NCI-H1105 treated with DMSO at 0.1 percent for 48 hours (cell line): Measurements from ENCODE around the gene EVC2.

Source experiments
- DNase-seq: peaks from one replicate; lab custom pipeline; 2025; lab: John Stamatoyannopoulos, UW

EVC2 gene

DNA sequence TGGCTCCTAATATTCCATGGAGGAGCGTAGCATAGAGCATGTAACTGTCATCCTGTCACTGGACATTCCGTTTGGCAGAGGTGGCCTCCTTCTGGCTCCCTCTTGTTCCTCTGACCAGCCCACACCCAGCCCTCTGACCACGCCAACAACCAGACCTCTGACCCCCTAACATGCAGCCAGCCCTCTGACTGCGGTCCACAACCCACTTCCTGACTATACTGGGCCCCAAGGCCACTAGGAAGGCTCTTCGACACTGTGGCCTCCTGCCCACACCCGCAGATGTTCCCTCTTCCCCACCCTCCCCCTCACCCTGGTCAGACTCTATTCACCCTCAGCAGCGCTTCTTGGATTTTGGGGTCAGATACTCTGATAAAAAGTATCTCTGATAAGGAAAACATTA, 141.4 kb downstream of the EVC2 start:
- DNase-seq = no peak

DNA sequence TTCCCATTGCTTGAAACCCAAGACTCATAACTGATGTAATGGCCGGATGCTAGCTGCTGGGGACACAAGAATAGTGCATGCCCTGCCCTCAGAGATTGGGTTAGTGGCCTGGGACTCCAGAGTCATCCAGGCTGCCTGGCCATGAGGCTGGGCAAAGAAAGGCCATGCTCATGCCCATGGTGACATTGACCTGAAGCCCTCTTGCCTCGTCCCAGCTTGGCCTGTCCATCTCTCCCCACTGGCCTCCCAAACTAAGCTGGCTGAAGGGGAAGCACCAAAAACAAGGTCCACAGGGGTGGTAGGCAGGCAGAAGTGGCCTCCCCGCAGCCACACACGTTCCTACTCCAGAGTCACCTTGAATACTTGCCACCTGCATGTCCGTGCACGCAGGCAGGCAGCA, 141.8 kb downstream of the EVC2 start:
- no peak for DNase-seq

DNA sequence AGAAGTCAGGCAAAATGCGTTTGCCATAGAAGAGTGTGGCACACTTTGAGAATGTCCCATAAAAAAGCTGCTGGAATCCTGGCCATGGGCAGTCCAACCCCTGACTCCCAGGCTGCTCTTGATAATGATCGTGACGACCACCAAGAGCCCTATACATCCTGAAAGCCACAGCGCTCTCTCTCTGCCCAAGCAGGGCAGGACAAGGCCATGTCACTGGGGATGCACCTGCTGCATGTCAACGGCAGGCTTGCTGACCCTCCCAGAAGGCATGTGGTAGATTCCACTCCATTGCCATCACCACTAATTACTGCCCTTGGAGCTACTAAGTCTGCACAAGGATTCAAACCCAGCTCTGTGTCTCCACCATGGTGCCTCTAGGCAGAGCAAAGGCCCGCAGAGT, 144.5 kb downstream of the EVC2 start:
- no peak for DNase-seq

DNA sequence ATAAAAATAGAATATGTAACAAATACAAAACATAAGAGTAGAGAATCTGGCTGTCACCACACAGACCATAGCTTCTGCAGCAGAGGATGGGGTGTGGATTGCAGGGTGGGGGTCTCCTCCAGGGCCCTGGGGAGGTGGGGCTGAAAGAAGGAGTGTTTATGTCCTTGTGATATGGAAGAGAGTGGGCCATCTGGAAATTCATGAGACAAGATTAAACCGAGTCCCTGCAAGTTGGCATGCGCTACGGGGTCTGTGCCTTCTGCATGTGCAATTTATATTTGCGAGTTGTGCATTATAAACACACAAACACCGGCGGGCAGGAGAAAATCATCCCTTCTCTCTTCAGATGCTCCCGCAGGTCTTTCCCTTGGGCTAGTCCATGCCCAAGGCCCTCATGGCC, 145.9 kb downstream of the EVC2 start:
- DNase-seq = no peak

DNA sequence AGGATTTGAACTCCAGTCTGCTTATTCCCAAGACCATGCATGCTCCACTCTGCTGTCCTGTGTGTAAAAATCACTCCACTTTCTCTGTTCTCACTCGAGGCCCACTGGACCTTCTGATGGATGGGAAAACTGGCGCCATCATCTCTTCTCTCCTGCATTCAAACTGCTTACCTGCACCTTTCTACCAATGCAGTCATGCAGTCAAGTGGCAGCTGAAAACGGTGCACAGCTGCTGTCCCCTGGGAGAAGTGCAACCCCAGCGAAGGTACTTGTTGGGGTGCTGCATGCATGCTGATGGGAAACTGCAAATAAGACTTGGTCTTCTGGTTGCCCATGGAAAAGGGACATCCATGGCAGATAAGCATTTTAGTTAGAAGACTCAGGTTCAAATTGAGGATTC, 147.1 kb downstream of the EVC2 start:
- no peak for DNase-seq

DNA sequence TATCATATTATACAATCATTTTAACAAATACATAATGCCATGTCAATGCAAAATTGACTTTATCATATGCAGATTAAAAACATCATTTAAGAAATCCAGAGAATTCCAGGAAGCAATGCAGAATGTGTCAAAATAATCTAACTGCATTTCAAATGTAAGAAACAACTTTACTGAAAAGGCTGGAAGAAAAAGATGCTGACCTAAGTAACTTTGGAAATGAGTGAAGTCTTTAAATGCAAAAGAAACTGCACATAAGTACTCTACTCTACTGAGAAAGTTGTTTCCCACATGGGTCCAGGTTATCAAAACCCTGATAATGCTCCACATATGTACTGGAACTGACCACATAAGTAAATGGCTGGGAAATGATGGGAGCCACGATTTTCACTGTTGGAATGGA, 149.9 kb downstream of the EVC2 start:
- no peak for DNase-seq

DNA sequence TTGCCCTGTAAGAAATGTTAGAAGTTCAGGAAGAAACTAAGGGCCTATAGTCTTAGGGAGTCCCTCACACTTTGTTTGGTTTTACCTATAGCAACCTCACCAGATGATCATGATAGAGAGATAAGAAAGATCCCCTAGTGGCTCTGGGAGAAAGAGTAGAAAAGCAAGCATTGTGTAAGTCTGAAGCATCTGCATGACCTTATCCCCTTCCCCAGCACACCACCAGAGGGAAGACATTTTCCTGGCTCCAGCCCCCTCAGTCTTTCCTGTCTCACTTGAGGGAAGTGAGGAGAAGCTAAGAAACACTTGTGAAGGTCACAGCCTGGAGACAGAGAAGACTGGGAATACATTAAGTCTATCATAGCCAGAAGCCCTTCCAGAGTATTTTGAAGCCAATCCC, 154.0 kb downstream of the EVC2 start:
- no peak for DNase-seq

DNA sequence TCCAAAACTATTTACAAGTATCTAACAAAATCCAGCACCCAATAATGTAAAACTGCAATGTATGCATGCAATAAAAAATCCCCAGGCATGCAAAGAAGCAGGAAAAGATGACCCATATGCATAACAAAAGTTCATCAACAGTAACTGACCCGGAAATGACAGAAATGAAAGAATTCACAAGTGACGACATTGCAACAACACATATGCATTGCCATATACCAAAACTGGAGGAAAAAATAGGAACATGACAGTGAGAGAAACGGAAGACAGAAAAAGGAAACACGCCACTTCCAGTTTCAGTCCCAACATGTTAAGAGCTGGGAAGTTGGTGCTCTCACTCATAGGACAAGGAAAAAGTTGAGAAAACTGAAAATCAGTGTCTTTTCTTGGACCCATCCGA, 154.6 kb downstream of the EVC2 start:
- no peak for DNase-seq

DNA sequence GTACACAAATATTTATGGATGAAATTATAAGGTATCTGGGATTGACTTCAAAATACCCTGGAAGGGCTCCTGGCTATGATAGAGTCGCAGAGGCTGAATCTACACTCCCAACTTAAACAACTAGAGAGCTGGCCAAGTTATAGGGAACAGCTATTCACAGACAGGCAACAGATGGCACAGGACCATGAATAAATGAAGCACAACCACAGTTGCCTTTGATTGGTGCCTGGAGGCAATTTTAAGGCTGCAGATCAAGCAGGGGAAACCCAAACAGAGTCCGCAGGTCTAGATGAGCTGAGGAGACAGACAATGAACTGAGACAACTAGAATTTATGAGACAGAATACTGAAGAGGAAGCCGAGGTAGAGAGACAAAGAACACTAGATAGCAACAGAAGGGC, 155.9 kb downstream of the EVC2 start:
- DNase-seq = no peak

DNA sequence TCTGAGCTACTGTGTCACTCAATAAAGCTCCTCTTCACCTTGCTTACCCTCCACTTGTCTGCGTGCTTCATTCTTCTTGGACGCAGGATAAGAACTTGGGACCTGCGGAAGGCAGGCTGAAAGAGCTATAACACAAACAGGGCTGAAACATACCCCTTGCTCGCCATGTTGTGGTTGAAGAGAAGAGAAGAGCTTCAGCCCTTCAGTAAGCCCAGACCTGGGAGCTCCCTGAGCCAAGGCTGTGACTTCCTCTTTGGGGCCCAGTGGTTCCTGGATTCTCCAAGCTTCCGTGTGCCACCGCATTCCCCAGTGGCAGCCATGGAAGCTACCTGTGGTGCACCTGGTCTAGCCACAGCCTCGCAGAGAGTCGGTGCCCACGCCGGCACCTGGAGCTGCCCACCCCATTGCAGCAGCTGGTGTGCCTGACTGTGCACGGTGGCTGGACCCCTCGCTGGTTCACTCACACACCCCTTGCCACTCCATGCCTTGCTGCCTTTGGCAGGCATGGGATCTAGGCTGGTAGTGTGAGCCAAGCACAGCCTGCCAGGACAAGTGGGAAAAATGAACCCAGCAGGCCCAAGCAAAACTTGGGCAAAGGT, 160.6 kb downstream of the EVC2 start:
- no peak for DNase-seq

DNA sequence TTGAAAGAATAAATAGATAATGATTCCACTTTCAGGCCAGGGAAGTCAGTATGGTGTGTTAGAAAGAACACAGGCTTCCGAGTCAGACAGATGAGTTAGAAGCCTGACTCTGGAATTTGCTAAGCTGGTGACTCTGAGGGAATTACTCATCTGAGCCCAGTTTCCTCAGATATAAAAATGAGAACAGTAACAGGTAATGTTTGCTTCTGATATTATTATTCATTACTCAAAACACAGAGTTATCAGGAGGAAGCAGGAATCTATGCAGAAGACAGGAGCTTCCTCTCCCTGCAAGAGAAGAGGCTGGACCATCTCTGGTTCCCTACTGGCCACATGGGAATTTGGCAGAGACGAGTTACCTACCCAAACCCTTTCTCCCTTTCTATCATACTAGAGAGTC, 163.1 kb downstream of the EVC2 start:
- DNase-seq = no peak

DNA sequence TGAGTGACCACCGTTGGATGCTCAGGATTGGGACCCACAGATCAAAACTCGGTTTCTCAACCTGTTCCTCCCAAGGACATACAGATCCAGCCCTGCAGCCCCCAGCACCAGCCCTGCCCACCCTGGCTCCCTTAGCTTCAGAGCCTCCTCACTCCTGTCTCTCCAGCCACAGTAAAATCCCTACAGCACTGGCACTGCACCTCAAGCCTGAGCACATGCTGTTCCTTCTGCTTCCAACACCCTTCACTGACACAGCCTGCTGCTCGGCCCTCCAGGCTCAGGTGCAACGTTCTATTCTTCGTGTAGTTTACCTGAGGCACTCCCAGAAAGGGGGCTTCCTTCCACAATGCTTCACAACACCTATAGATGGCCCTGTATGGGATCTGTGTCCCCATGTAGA, 163.6 kb downstream of the EVC2 start:
- DNase-seq = no peak

DNA sequence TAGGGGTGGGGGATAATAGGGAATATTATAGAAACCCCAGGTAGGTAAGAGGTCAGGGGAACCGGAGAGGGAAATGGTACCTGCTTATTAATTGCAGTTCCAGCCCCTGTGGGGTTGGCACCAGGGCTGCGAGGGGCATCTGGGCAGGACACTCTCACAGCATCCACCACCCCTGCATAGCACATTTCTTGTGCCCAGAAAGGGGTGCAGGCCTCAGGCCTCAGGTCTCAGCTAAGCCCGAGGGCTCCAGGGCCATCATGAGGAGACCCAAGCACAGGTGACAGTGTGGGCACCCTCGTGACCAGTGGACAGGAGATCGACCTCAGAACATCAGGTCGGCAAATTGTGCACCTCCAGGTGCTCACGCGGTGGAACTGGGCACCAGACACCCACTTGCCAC, 164.7 kb downstream of the EVC2 start:
- DNase-seq = no peak

DNA sequence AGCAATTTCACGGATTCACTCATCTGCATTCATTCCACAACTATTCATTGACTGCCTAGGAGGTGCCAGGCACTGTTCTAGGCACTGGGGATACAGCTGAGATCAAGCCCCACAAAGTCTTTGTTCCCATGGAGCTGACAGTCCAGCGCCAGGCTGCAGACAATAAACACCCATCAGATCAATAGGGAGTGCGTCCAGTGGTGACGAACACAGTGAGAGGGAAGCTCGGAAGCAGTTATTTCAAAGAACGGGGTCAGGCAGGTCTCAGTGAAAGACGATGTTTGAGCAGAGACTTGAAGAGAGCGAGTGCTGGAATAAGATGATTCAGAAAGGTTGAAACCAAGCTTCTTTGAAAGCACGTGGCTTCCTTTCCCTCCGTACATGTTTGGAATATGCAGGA, 167.2 kb downstream of the EVC2 start:
- no peak for DNase-seq

DNA sequence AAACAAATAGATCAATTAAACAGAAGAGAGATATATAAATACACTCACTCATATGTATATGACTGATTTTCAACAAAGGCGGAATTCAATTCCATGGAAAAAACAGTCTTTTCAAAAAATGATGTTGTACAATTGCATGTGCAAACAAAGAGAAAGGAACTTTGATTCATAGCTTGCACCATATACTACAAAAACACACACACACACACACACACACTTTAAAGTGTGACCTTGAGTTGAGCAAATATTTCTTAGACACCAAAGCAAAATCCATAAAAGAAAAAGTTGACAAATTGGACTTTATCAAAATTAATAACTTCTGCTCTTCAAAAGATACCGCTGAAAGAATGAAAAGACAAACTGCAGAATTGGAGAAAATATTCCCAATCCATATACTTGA, 168.8 kb downstream of the EVC2 start:
- no peak for DNase-seq

DNA sequence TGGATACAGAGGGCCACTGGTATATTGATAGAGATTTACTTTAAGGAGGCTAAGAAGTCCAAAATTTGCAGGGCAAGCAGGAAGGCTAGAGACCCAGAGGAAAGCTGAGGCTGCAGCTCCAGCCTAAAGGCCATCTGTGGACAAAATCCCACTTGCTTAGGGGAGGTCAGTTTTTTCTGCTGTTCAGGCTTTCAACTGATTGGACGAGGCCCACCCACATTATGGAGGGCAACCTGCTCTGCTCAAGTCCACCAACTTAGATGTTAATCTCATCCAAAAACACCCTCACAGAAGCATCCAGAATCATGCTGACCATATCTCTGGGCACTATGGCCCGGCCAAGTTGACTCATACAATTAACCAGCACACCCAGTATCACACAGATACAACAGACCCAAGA, 176.3 kb downstream of the EVC2 start:
- no peak for DNase-seq

DNA sequence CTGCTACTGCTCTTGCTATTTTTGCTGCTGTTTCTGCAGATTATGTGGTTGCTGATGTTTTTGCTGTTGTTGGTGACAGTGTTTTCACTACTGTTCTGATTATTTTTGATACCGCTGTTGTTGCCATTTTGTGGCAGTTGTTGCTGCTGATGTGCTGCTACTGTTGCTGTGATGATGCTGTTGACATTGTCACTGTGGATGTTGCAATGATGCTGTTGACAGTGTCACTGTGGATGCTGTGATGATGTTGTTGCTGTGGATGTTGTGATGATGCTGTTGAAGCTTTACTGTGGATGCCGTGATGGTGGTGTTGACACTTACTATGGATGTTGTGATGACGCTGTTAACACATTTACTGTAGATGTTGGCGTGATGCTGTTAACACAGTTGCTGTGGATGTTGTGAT, 180.3 kb downstream of the EVC2 start:
- no peak for DNase-seq

DNA sequence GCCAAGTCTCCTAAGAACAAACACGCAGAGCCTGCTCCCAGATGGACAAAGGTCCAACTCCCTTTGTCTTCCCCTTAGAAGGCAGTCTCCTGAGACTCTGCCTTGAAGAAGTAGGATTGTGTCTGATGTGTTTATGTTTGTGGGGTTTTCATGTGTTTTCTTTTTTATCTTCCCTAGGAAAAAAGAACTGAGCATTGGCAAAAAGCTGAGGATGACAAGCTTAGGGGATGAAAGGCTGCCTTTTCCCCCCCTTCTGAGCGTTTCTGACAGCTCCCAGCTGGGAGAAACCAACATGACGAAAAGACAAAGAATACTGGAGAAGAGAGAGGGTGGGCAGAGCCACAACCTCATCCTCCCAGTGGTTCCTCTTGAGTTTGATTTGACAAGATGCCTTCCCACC, 181.1 kb downstream of the EVC2 start:
- no peak for DNase-seq

DNA sequence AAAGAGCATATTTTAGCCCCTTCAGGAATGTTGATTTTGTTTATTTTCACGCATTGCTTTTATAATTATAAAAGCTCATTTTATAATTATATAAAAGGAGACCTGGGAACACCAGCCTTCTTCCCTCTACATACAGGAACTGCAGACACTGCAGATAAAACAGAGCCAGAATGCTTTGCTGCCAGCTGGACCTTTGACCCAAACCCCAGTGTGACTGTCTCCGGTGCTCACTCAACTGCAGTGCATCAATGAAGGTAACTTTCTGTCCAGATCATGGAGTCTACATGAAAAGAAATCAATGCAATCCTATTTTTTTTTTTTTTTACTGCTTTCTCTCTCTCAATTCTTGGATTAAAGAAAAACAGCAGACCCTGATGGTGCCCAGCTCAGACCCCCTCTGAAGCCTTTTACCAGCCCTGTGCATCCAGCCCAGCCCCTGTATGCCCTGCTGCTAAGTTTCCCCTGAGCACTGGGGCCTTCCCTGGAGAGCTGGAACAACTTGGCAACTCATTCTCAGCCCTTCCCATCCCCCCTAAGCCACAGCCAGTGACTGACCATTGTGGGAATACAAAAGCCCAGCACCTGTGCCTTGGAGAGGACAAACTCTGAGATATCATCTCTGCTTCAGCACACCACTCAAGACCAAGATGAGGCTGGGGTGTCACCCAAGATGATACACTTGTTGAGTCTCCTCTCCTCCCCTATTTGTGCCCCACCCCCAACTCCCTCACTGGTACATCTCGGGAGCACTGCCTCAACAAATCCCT, 182.1 kb downstream of the EVC2 start:
- DNase-seq = no peak

DNA sequence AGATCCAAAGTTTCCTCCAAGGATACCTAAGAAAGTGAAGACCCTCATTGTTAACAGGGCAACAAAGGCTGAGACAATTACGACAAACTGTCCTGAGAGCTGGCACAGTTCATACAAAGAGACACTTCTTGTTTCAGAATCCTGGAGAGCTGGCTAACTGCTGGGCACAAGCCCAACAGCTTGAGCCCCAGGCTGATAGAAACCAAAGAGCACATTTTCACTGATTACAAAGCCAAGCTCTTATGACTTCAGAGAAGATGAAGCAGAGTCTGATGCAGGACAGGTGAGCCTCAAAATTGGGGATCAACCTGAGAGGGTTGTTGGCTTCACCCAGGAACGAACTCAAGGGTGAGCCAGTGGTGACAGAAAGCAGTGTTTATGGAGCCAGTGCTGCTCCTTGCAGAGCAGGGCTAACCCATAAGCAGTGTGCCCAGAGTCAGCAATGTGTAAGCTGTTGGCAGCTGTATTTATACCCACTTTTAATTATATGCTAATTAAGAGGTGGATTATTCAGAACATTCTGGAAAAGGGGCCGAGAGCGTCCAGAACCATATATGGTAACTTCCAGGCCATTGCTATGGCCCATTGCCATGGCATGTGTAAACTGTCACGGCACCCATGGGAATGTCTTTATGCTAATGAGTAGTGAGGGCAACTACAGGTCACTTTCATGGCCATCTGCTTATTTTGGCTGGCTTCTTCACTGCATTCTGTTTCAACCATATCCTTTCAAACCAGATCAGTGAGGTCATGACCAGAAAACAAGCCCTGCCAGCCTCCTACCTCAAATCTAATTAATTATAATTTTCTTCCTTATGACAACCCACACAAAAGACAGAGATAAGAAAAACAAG, 183.7 kb downstream of the EVC2 start:
- DNase-seq = no peak

DNA sequence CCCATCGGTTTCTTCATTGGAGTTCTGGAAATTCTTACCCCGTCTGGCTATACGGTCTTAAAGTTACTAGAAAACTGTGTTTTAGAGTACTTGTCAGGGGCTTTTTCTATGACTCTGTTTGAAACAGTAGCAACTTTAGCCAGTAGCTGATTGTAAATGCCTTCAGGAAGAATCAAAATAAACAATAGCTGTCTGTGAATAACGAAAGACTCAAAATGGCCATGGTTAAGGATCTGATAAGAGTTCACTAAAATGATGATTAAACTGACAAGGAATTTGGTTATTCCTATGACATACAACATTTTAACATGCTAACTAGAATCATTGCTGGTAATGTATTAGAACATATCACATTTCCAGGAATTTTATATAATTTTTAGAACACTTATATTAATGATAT, 191.0 kb downstream of the EVC2 start:
- DNase-seq = no peak

DNA sequence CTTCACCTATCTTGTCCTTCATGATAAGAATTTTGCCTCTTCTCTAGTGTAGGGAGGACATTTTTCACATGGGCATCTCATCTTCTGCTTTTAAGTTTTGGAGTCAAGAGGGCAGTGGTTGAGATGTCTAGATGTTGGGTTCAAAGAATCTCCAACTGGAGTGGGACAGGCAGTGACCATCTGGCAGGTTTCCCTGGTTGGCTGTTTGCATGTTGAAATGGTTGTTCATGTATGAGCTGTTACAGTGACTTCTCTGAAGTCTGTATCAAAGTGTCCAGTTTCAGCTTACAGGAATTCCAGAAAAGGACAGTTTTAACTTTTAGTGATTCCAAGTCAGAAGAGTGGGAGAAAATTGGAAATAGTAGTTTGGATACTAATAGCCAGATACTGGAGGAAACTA, 192.7 kb downstream of the EVC2 start:
- DNase-seq = no peak
